ENCODE measurements around the gene EPHA4.

EPHA4 gene

GRCh38 chr2:221429741-221430491 is 142.2 kb downstream of the EPHA4 start:
- no peak for DNase-seq

- DNase-seq: no peak
These were observed 143.2 kb downstream of the EPHA4 start for GRCh38 chr2:221428896-221429295.

GRCh38 chr2:221426929-221427328 is 145.2 kb downstream of the EPHA4 start:
- DNase-seq: no peak

- DNase-seq: no peak
These were observed 146.2 kb downstream of the EPHA4 start for GRCh38 chr2:221425891-221426290.

GRCh38 chr2:221425353-221425752 is 146.8 kb downstream of the EPHA4 start:
- no peak for DNase-seq

- no peak for DNase-seq
These were observed 148.8 kb downstream of the EPHA4 start for GRCh38 chr2:221423210-221423804.

GRCh38 chr2:221422516-221423209 is 149.4 kb downstream of the EPHA4 start:
- no peak for DNase-seq

GRCh38 chr2:221420245-221420644 is 151.9 kb downstream of the EPHA4 start:
- no peak for DNase-seq

GRCh38 chr2:221415789-221416188 is 156.3 kb downstream of the EPHA4 start:
- no peak for DNase-seq

GRCh38 chr2:221412978-221413377 is 159.1 kb downstream of the EPHA4 start:
- DNase-seq: no peak

- DNase-seq: no peak
These were observed 161.6 kb downstream of the EPHA4 start for GRCh38 chr2:221410487-221410886.

GRCh38 chr2:221407765-221408164 is 164.3 kb downstream of the EPHA4 start:
- no peak for DNase-seq

- no peak for DNase-seq
These were observed 166.6 kb downstream of the EPHA4 start for GRCh38 chr2:221405521-221405920.

GRCh38 chr2:221402072-221402471 is 170.0 kb downstream of the EPHA4 start:
- no peak for DNase-seq

- DNase-seq: no peak
These were observed 171.7 kb downstream of the EPHA4 start for GRCh38 chr2:221400411-221400810.

GRCh38 chr2:221399183-221399582 is 172.9 kb downstream of the EPHA4 start:
- DNase-seq: no peak

- DNase-seq: no peak
These were observed 174.9 kb downstream of the EPHA4 start for GRCh38 chr2:221397187-221397586.

- no peak for DNase-seq
These were observed 179.7 kb downstream of the EPHA4 start for GRCh38 chr2:221392228-221392881.

GRCh38 chr2:221390878-221391277 is 181.2 kb downstream of the EPHA4 start:
- no peak for DNase-seq

GRCh38 chr2:221389904-221390303 is 182.2 kb downstream of the EPHA4 start:
- DNase-seq: no peak

- DNase-seq: no peak
These were observed 182.7 kb downstream of the EPHA4 start for GRCh38 chr2:221389421-221389820.

GRCh38 chr2:221388891-221389290 is 183.2 kb downstream of the EPHA4 start:
- DNase-seq: no peak

- no peak for DNase-seq
These were observed 186.4 kb downstream of the EPHA4 start for GRCh38 chr2:221385716-221386115.
